PC-9 (cell line): ENCODE results near the gene PRRC2A. TPM values are rescaled to one million over a fixed set of nuclear protein-coding genes. Genes with fewer than 3 reads are reported as not detected.

Source experiments
- BruUV-seq: library from RNA; stranded (reverse); fragments of 400-500 nt; replicated peaks from 2 replicates; lab custom pipeline; 2021; lab: Mats Ljungman, UMichigan
- CTCF ChIA-PET: fragments of 300-600 bp; sonication (Branson Sonifier 250); formaldehyde crosslinking; loops from one replicate; lab custom pipeline; 2022; ENCODE audit warnings: antibody characterized with exemption; lab: Charles Lee
- POLR2A ChIA-PET: fragments of 300-600 bp; sonication (Branson Sonifier 250); formaldehyde crosslinking; loops from one replicate; lab custom pipeline; 2022; ENCODE audit warnings: antibody characterized with exemption; ENCODE audit not compliant: unreplicated experiment; lab: Charles Lee
- DNase-seq, 2 experiments: peaks; one replicate each; pipeline versions ENCODE4 v3.0.0 to v3.0.0-alpha.2; 2015 to 2022; ENCODE audit warnings: mixed read lengths in 1 of 2
- H2AFZ ChIP-seq: fragments of 200-600 bp; sonication (generic); 2 replicates; pipeline ENCODE4 v1.8.1; 2017; ENCODE audit warnings: antibody characterized with exemption
- H3F3A ChIP-seq: fragments of 200-600 bp; sonication (generic); 2 replicates; pipeline ENCODE4 v1.8.1; 2017; ENCODE audit warnings: antibody characterized with exemption, mild to moderate bottlenecking, low read depth; ENCODE audit not compliant: insufficient read depth
- H3K27ac ChIP-seq: fragments of 200-600 bp; sonication (generic); 2 replicates; pipeline ENCODE4 v1.6.1; 2016; ENCODE audit warnings: mixed run types
- H3K27me3 ChIP-seq: fragments of 200-600 bp; sonication (generic); 2 replicates; pipeline ENCODE4 v1.6.1; 2016; ENCODE audit warnings: low read depth, mixed run types; ENCODE audit not compliant: insufficient read depth
- H3K36me3 ChIP-seq: fragments of 200-600 bp; sonication (generic); 2 replicates; pipeline ENCODE4 v1.6.1; 2016; ENCODE audit warnings: low read depth, mixed run types
- H3K4me1 ChIP-seq: fragments of 200-600 bp; sonication (generic); replicated peaks from 2 replicates; pipeline ENCODE4 v1.6.1; 2016; ENCODE audit warnings: mixed run types; ENCODE audit not compliant: insufficient read depth
- H3K4me2 ChIP-seq: fragments of 200-600 bp; sonication (generic); 2 replicates; pipeline ENCODE4 v1.6.1; 2017; ENCODE audit warnings: mixed run types
- H3K4me3 ChIP-seq: fragments of 200-600 bp; sonication (generic); 2 replicates; pipeline ENCODE4 v1.6.1; 2016; ENCODE audit warnings: mixed run types
- H3K79me2 ChIP-seq: fragments of 200-600 bp; sonication (generic); 2 replicates; pipeline ENCODE4 v1.6.1; 2017; ENCODE audit warnings: low read depth, mixed run types
- H3K9me2 ChIP-seq: fragments of 200-600 bp; sonication (generic); 2 replicates; pipeline ENCODE4 v1.8.1; 2017; ENCODE audit warnings: mild to moderate bottlenecking; ENCODE audit not compliant: insufficient read depth
- H3K9me3 ChIP-seq: fragments of 200-600 bp; sonication (generic); 2 replicates; pipeline ENCODE4 v1.8.1; 2016; ENCODE audit warnings: low read depth; ENCODE audit not compliant: insufficient read depth
- H4K20me1 ChIP-seq: fragments of 200-600 bp; sonication (generic); 2 replicates; pipeline ENCODE4 v1.8.1; 2017; ENCODE audit not compliant: insufficient read depth
- CTCF ChIP-seq: fragments of 200-600 bp; sonication (generic); conservative IDR thresholded peaks from 2 replicates; pipeline ENCODE4 v1.6.1; 2017; ENCODE audit warnings: mixed run types, antibody characterized with exemption, mild to moderate bottlenecking, moderate library complexity
- EZH2 ChIP-seq: fragments of 200-600 bp; sonication (generic); IDR thresholded peaks from 2 replicates; pipeline ENCODE4 v1.8.0; 2017; ENCODE audit warnings: antibody characterized with exemption, low read depth
- intact Hi-C: fragments of 100-400 bp; cut with micrococcal nuclease; formaldehyde crosslinking; loops from one replicate; pipeline ENCODE4 v1.10.0; 2022; ENCODE audit not compliant: unreplicated experiment
- microRNA-seq: library from miRNA; unstranded; fragments of <30 nt; microRNA quantifications from one replicate; pipeline ENCODE4 v1.2.0, GENCODE V29; 2021; ENCODE audit warnings: borderline number of aligned reads, borderline replicate concordance
- total RNA-seq: library from RNA; stranded (reverse); gene quantifications from 2 replicates; pipeline ENCODE4 v1.2.3, GENCODE V29; 2021

PRRC2A gene
- total RNA-seq, 1 experiment from 2014 or later = 192 TPM

- DNase-seq = no peak
- no peak overlapping the region for H3K27ac ChIP-seq
- TF ChIP-seq CTCF = no peak
- no peak for TF ChIP-seq EZH2
- no peak overlapping the region for H2AFZ ChIP-seq
- H3K79me2 ChIP-seq = no peaks in the 10 kb centered on the region
- no TSS peak for BruUV-seq
- CTCF ChIA-PET = no interaction called here
- no peaks in the 10 kb centered on the region for H3K27me3 ChIP-seq
- H3K9me2 ChIP-seq = no peaks in the 10 kb centered on the region
- intact Hi-C loops = loop anchor here (10.0 kb wide), 1 partner anchor 188 kb away; the partner anchor contains the start of gene SLC44A4
- H3K36me3 ChIP-seq = no peaks in the 10 kb centered on the region
- H4K20me1 ChIP-seq = no peaks in the 10 kb centered on the region
- H3K4me3 ChIP-seq = no peak overlapping the region
- peaks cover 9% of the 10 kb centered on the region for H3F3A ChIP-seq
- no peak overlapping the region for H3K4me2 ChIP-seq
- H3K4me1 ChIP-seq = peaks cover 7% of the 10 kb centered on the region
- no peaks in the 10 kb centered on the region for H3K9me3 ChIP-seq
- POLR2A ChIA-PET = no interaction called here
These were observed 66.0 kb downstream of the PRRC2A start for GRCh38 chr6:31686483-31686882.

GRCh38 chr6:31687321-31687720 is 66.8 kb downstream of the PRRC2A start:
- H3K9me3 ChIP-seq = no peaks in the 10 kb centered on the region
- H3K79me2 ChIP-seq = no peaks in the 10 kb centered on the region
- TF ChIP-seq CTCF = no peak
- no peak for TF ChIP-seq EZH2
- no peaks in the 10 kb centered on the region; the same call in 1 of the 2 replicates for H3K4me1 ChIP-seq
- no peak overlapping the region for H3K27ac ChIP-seq
- intact Hi-C loops = loop anchor here (10.0 kb wide), 1 partner anchor 187 kb away; the partner anchor contains the start of gene SLC44A4
- no peak overlapping the region for H2AFZ ChIP-seq
- no peaks in the 10 kb centered on the region for H4K20me1 ChIP-seq
- no peaks in the 10 kb centered on the region for H3K27me3 ChIP-seq
- H3K4me2 ChIP-seq = no peak overlapping the region
- H3K9me2 ChIP-seq = no peaks in the 10 kb centered on the region
- no TSS peak for BruUV-seq
- no peaks in the 10 kb centered on the region for H3K36me3 ChIP-seq
- H3K4me3 ChIP-seq = no peak overlapping the region
- no peak for DNase-seq
- ChIA-PET CTCF (interaction anchor here (1.0 kb wide), 1 partner anchor 51 kb away, joined by 3 read pairs; no protein-coding TSS in a partner anchor), POLR2A (no interaction called here)
- peaks cover under 1% of the 10 kb centered on the region; the same call in 1 of the 2 replicates for H3F3A ChIP-seq

Small RNA genes within 50 kb of the gene (microRNA-seq; reads per million reads assigned to microRNA genes)
- gene MIR6832 = not detected

Other genes with a start within 250 kb of the PRRC2A start
- 11.8 and 13.5 TPM in 2 replicates for gene MICA, start 217.1 kb upstream of the PRRC2A start, total RNA-seq
- gene MICB, start 122.6 kb upstream of the PRRC2A start, total RNA-seq = 26.7 and 37.8 TPM in 2 replicates
- not detected in 2 replicates for gene MCCD1, start 91.8 kb upstream of the PRRC2A start, total RNA-seq
- gene DDX39B, start 78.7 kb upstream of the PRRC2A start, total RNA-seq = 383 and 436 TPM in 2 replicates
- gene ATP6V1G2, start 74.1 kb upstream of the PRRC2A start, total RNA-seq = 0.55 and 1.8 TPM in 2 replicates
- gene NFKBIL1, start 73.1 kb upstream of the PRRC2A start, total RNA-seq = 26.1 and 38.3 TPM in 2 replicates
- not detected in 2 replicates for gene LTA, start 48.4 kb upstream of the PRRC2A start, total RNA-seq
- not detected in 2 replicates for gene TNF, start 45.1 kb upstream of the PRRC2A start, total RNA-seq
- 0.63 TPM in 1 of 2 replicates, not detected in the other for gene LTB, start 38.3 kb upstream of the PRRC2A start, total RNA-seq
- 1.6 TPM in 2 replicates for gene LST1, start 34.4 kb upstream of the PRRC2A start, total RNA-seq
- not detected in 2 replicates for gene NCR3, start 27.7 kb upstream of the PRRC2A start, total RNA-seq
- gene AIF1, start 5.5 kb upstream of the PRRC2A start, total RNA-seq = not detected in 2 replicates
- gene BAG6, start 31.9 kb downstream of the PRRC2A start, total RNA-seq = 336 and 358 TPM in 2 replicates
- gene APOM, start 35.2 kb downstream of the PRRC2A start, total RNA-seq = 2.7 and 2.9 TPM in 2 replicates
- 17.2 and 17.8 TPM in 2 replicates for gene C6orf47, start 40.1 kb downstream of the PRRC2A start, total RNA-seq
- gene GPANK1, start 44.3 kb downstream of the PRRC2A start, total RNA-seq = 11.5 and 13.0 TPM in 2 replicates
- gene CSNK2B, start 45.4 kb downstream of the PRRC2A start, total RNA-seq = 152 and 173 TPM in 2 replicates
- 20.9 and 24.0 TPM in 2 replicates for gene LY6G5B, start 49.3 kb downstream of the PRRC2A start, total RNA-seq
- 2.6 and 3.7 TPM in 2 replicates for gene LY6G5C, start 60.4 kb downstream of the PRRC2A start, total RNA-seq
- gene ABHD16A, start 82.6 kb downstream of the PRRC2A start, total RNA-seq = 31.3 and 35.2 TPM in 2 replicates
- not detected in 2 replicates for gene LY6G6F, start 86.2 kb downstream of the PRRC2A start, total RNA-seq
- not detected in 2 replicates for gene LY6G6D, start 94.6 kb downstream of the PRRC2A start, total RNA-seq
- gene LY6G6C, start 101.0 kb downstream of the PRRC2A start, total RNA-seq = 1.2 and 2.1 TPM in 2 replicates
- 0.43 and 0.59 TPM in 2 replicates for gene MPIG6B, start 102.7 kb downstream of the PRRC2A start, total RNA-seq
- 58.3 and 99.6 TPM in 2 replicates for gene DDAH2, start 108.6 kb downstream of the PRRC2A start, total RNA-seq
- 546 and 599 TPM in 2 replicates for gene CLIC1, start 115.8 kb downstream of the PRRC2A start, total RNA-seq
- gene MSH5, start 119.3 kb downstream of the PRRC2A start, total RNA-seq = 50.0 and 68.8 TPM in 2 replicates
- 11.1 and 16.9 TPM in 2 replicates for gene SAPCD1, start 141.9 kb downstream of the PRRC2A start, total RNA-seq
- gene VWA7, start 156.6 kb downstream of the PRRC2A start, total RNA-seq = 6.0 and 9.6 TPM in 2 replicates
- 99.6 and 124 TPM in 2 replicates for gene VARS1, start 175.0 kb downstream of the PRRC2A start, total RNA-seq
- gene LSM2, start 186.3 kb downstream of the PRRC2A start, total RNA-seq = 67.5 and 74.3 TPM in 2 replicates
- gene HSPA1L, start 194.6 kb downstream of the PRRC2A start, total RNA-seq = 2.3 and 2.6 TPM in 2 replicates
- 378 and 385 TPM in 2 replicates for gene HSPA1A, start 194.8 kb downstream of the PRRC2A start, total RNA-seq
- gene HSPA1B, start 207.0 kb downstream of the PRRC2A start, total RNA-seq = 334 and 340 TPM in 2 replicates
- 23.1 and 23.4 TPM in 2 replicates for gene NEU1, start 242.1 kb downstream of the PRRC2A start, total RNA-seq